Cardiac muscle cell (in vitro differentiated cells and primary cell): ENCODE data around the gene ZNF853. TPM values are rescaled to one million over a fixed set of nuclear protein-coding genes. Genes with fewer than 3 reads are reported as not detected.

Experiments used
- DNase-seq, 2 donors: peaks; one replicate each; pipeline versions ENCODE4 v3.0.0 to v3.0.0-alpha.2; 2010 to 2017; ENCODE audit warnings: low read depth in 1 of 2, low spot score in 1 of 2
- H3K27ac ChIP-seq: fragments of 200-600 bp; sonication (generic); 2 replicates; pipeline ENCODE4 v1.5.1; 2016
- H3K27me3 ChIP-seq: fragments of 200-600 bp; sonication (generic); 2 replicates; pipeline ENCODE4 v1.6.0; 2016; ENCODE audit warnings: control low read depth
- H3K36me3 ChIP-seq: fragments of 200-600 bp; sonication (generic); 2 replicates; pipeline ENCODE4 v1.5.1; 2016; ENCODE audit warnings: control low read depth
- H3K4me1 ChIP-seq: fragments of 200-600 bp; sonication (generic); 2 replicates; pipeline ENCODE4 v1.8.1; 2017; ENCODE audit warnings: low read depth, mild to moderate bottlenecking, mixed run types
- H3K4me3 ChIP-seq: fragments of 200-600 bp; sonication (generic); 2 replicates; pipeline ENCODE4 v1.5.1; 2016; ENCODE audit warnings: mild to moderate bottlenecking
- H3K9me3 ChIP-seq: fragments of 200-600 bp; sonication (generic); 2 replicates; pipeline ENCODE4 v1.5.1; 2017; ENCODE audit warnings: low read depth, mild to moderate bottlenecking, control low read depth
- polyA plus RNA-seq: library from polyadenylated mRNA; unstranded; fragments of >200 nt; fragmentation: Nextera tagmentation; extraction: Ambion mirVana; gene quantifications from 2 replicates; pipeline ENCODE4 v1.2.1, GENCODE V29; 2016
- total RNA-seq: library from RNA; depleted of rRNA; stranded (reverse); fragments of >200 nt; gene quantifications from 2 replicates; pipeline ENCODE4 v1.2.3, GENCODE V29; 2016
- TF ChIP-seq, protein P1 (sequence below): IDR thresholded peaks from 2 replicates; pipeline ENCODE4 v1.5.1; 2012; ENCODE audit warnings: low read depth, mild to moderate bottlenecking, low read length

Gene ZNF853
- total and polyA plus RNA-seq, 2 experiments from 2014 or later = 16.8 to 31.3 TPM

DNA sequence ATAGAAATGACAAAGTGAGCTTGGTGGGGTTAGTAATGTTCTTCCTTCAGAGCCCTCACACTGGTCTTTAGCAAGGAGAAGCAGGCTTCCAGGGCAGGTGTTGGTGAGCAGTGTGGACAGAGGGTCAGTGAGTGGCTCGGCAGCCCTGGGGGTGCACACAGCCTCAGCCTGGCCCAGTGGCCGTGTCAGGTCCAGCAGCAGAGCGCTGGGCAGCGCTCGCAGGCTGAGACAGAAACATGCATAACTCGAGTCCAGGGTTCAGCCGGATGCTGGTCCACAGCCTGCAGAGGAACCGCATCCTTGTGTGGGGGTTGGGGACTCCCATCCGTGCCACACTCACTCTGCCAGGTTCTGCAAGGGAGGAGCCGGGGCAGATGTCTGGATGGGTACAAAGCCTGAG is 11.0 kb upstream of the ZNF853 start:
- Histone ChIP-seq H3K27me3 (no peaks in the 10 kb centered on the region), H3K9me3 (no peaks in the 10 kb centered on the region), H3K27ac (no peak overlapping the region), H3K4me3 (no peak overlapping the region), H3K36me3 (peaks cover 3% of the 10 kb centered on the region), H3K4me1 (no peaks in the 10 kb centered on the region)
- DNase-seq = no peak
- TF ChIP-seq, protein P1, sequence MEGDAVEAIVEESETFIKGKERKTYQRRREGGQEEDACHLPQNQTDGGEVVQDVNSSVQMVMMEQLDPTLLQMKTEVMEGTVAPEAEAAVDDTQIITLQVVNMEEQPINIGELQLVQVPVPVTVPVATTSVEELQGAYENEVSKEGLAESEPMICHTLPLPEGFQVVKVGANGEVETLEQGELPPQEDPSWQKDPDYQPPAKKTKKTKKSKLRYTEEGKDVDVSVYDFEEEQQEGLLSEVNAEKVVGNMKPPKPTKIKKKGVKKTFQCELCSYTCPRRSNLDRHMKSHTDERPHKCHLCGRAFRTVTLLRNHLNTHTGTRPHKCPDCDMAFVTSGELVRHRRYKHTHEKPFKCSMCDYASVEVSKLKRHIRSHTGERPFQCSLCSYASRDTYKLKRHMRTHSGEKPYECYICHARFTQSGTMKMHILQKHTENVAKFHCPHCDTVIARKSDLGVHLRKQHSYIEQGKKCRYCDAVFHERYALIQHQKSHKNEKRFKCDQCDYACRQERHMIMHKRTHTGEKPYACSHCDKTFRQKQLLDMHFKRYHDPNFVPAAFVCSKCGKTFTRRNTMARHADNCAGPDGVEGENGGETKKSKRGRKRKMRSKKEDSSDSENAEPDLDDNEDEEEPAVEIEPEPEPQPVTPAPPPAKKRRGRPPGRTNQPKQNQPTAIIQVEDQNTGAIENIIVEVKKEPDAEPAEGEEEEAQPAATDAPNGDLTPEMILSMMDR = no peak

DNA sequence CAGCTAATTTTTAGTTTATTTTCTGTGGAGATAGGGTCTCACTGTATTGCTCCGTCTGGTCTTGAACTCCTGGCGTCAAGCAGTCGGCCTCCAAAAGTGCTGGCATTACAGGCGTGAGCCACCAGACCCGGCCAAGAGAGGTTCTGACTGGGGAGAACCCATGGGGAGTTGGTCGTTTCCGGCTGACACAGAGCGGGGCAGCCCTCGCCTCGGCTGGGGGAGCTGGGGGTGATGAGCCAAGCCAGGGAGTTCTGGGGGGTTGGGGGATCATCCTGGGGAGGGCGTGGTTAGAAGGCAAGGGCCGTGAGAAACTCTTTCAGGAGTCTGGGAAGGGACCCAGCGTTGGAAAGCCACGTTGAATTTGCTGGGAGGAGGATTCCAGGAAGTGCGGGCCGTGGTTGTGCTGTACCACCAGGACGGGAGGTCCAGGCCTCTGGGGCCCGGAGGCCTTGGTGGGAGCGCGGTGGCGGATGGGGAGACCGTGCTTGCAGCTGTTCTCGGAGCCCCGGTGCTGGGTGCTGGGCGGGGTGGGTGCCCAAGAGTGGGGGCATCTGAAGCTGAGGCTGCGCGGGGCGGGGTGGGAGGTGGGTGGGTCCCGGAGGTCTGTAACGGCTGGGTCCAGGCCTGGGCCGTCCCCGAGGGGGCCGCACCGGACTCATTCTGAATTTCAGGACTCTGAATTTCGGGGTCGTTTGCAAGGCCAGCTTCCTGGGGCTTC is 8.4 kb upstream of the ZNF853 start:
- no peaks in the 10 kb centered on the region for H3K9me3 ChIP-seq
- H3K27ac ChIP-seq = no peak overlapping the region
- H3K36me3 ChIP-seq = no peaks in the 10 kb centered on the region
- H3K4me3 ChIP-seq = no peak overlapping the region
- no peaks in the 10 kb centered on the region for H3K4me1 ChIP-seq
- TF ChIP-seq, protein P1 = no peak
- no peaks in the 10 kb centered on the region for H3K27me3 ChIP-seq
- DNase-seq = no peak

DNA sequence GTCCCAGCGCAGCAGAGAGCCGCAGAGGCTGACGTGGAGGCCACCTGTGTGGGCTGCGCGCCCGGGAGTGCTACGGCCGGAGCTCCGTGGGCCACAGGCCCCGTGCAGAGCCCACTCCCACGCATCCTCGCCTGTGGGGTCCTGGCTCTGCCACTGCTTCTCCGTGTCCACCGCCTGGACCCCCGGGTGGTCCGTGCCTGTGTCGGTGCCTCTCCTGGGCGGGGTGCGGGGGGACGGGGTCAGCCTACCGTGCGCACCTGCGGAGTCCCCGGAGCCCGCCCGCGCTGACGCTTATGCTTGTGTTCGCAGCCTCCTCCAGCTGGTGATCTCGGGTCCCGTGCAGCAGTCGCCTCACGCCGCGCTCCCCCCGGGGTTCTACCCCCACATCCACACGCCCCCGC is 7.8 kb upstream of the ZNF853 start:
- H3K27ac ChIP-seq = no peak overlapping the region
- no peak overlapping the region for H3K4me3 ChIP-seq
- H3K36me3 ChIP-seq = no peaks in the 10 kb centered on the region
- TF ChIP-seq, protein P1 = no peak
- no peaks in the 10 kb centered on the region for H3K4me1 ChIP-seq
- H3K27me3 ChIP-seq = no peaks in the 10 kb centered on the region
- DNase-seq = no peak
- H3K9me3 ChIP-seq = no peaks in the 10 kb centered on the region

DNA sequence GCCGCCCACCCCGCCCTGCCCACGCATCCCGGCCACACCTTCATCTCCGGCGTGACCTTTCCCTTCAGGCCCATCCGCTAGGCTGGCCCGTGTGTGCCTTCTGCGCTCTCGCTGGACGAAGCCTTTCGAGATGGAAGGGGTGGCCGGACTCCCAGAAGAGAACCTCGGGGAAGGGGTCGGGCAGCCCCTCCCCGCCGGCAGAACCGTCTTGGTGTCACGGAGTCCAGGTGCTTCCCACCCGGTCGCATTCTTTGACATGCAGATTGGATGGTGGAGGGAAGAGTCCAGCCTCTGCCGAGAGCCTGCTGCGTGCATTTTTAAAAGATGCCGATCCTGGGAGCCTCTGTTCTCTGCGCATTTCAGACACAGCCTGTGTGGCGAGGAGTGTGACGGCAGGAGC is 7.3 kb upstream of the ZNF853 start:
- Histone ChIP-seq H3K36me3 (no peaks in the 10 kb centered on the region), H3K4me1 (no peaks in the 10 kb centered on the region), H3K27ac (no peak overlapping the region), H3K9me3 (no peaks in the 10 kb centered on the region), H3K27me3 (no peaks in the 10 kb centered on the region), H3K4me3 (no peak overlapping the region)
- no peak for DNase-seq
- TF ChIP-seq, protein P1 = no peak

DNA sequence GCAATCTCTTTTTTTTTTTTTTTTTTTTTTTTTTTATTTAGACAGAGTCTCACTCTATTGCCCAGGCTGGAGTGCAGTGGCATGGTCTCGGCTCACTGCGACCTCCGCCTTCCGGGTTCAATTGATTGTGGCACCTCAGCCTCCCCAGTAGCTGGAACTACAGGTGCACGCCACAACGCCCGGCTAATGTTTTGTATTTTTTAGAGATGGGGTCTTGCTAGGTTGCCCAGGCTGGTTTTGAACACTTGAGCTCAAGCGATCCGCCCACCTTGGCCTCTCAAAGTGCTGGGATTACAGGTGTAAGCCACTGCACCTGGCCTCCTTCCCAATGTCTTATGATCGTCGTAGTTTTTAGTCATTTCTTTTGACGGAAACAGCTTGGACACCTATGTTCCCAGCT is 6.6 kb upstream of the ZNF853 start:
- H3K4me3 ChIP-seq = no peak overlapping the region
- H3K9me3 ChIP-seq = no peaks in the 10 kb centered on the region
- H3K36me3 ChIP-seq = no peaks in the 10 kb centered on the region
- H3K4me1 ChIP-seq = no peaks in the 10 kb centered on the region
- no peaks in the 10 kb centered on the region for H3K27me3 ChIP-seq
- TF ChIP-seq, protein P1 = no peak
- DNase-seq = no peak
- no peak overlapping the region for H3K27ac ChIP-seq
